Neural progenitor cell (in vitro differentiated cells): ENCODE results near the gene TVP23C. TPM values are rescaled to one million over a fixed set of nuclear protein-coding genes. Genes with fewer than 3 reads are reported as not detected.
"Not testable (repeated sequence)": the region's sequence is repeated elsewhere in the genome, so short reads cannot be mapped to it uniquely, and the experiment has no call there.

Experiments used
- DNase-seq: peaks from one replicate; pipeline ENCODE4 v3.0.0-alpha.2; 2016; ENCODE audit warnings: low spot score
- H2AFZ ChIP-seq: fragments of 200-600 bp; sonication (generic); replicated peaks from 2 replicates; pipeline ENCODE4 v1.6.1; 2016; ENCODE audit warnings: antibody characterized with exemption
- H3F3A ChIP-seq: fragments of 200-600 bp; sonication (generic); 2 replicates; pipeline ENCODE4 v1.6.1; 2016; ENCODE audit warnings: antibody characterized with exemption, low read depth
- H3K27ac ChIP-seq: fragments of 200-600 bp; sonication (generic); 2 replicates; pipeline ENCODE4 v1.5.1; 2016; ENCODE audit warnings: mild to moderate bottlenecking
- H3K27me3 ChIP-seq: fragments of 200-600 bp; sonication (generic); 2 replicates; pipeline ENCODE4 v1.6.1; 2016; ENCODE audit warnings: mild to moderate bottlenecking, moderate library complexity
- H3K36me3 ChIP-seq: fragments of 200-600 bp; sonication (generic); 2 replicates; pipeline ENCODE4 v1.5.1; 2016
- H3K4me1 ChIP-seq: fragments of 200-600 bp; sonication (generic); 2 replicates; pipeline ENCODE4 v1.6.1; 2016; ENCODE audit warnings: mixed run types
- H3K4me2 ChIP-seq: fragments of 200-600 bp; sonication (generic); 2 replicates; pipeline ENCODE4 v1.6.1; 2016
- H3K4me3 ChIP-seq: fragments of 200-600 bp; sonication (generic); 2 replicates; pipeline ENCODE4 v1.5.1; 2016
- H3K79me2 ChIP-seq: fragments of 200-600 bp; sonication (generic); 2 replicates; pipeline ENCODE4 v1.6.1; 2016; ENCODE audit warnings: low read depth
- H3K9ac ChIP-seq: fragments of 200-600 bp; sonication (generic); 2 replicates; pipeline ENCODE4 v1.6.1; 2016
- H3K9me3 ChIP-seq: fragments of 200-600 bp; sonication (generic); 2 replicates; pipeline ENCODE4 v1.5.1; 2016; ENCODE audit warnings: low read depth
- H4K20me1 ChIP-seq: fragments of 200-600 bp; sonication (generic); 2 replicates; pipeline ENCODE4 v1.6.1; 2016; ENCODE audit warnings: low read depth
- H3K27ac Mint-ChIP-seq: 3 replicates; pipeline ENCODE4 v1.8.0; 2021; ENCODE audit warnings: mixed read lengths
- H3K27me3 Mint-ChIP-seq: 2 replicates; pipeline ENCODE4 v1.8.0; 2022; ENCODE audit warnings: low read depth, mild to moderate bottlenecking, inconsistent platforms, moderate library complexity, mixed read lengths; ENCODE audit not compliant: insufficient read depth
- H3K36me3 Mint-ChIP-seq: 3 replicates; pipeline ENCODE4 v1.8.0; 2021; ENCODE audit warnings: mixed read lengths
- H3K4me1 Mint-ChIP-seq: 3 replicates; pipeline ENCODE4 v1.8.0; 2021; ENCODE audit warnings: mixed read lengths
- H3K4me3 Mint-ChIP-seq: 3 replicates; pipeline ENCODE4 v1.8.0; 2021; ENCODE audit warnings: mild to moderate bottlenecking, moderate library complexity, mixed read lengths
- H3K9me3 Mint-ChIP-seq: 3 replicates; pipeline ENCODE4 v1.8.0; 2020; ENCODE audit warnings: mixed read lengths
- total RNA-seq: library from RNA; depleted of rRNA; stranded (reverse); fragments of >200 nt; gene quantifications from 2 replicates; pipeline ENCODE4 v1.2.3, GENCODE V29; 2015; ENCODE audit warnings: low replicate concordance

TVP23C gene
- total RNA-seq, result 25.4 and 36.0 TPM in 2 replicates

DNA sequence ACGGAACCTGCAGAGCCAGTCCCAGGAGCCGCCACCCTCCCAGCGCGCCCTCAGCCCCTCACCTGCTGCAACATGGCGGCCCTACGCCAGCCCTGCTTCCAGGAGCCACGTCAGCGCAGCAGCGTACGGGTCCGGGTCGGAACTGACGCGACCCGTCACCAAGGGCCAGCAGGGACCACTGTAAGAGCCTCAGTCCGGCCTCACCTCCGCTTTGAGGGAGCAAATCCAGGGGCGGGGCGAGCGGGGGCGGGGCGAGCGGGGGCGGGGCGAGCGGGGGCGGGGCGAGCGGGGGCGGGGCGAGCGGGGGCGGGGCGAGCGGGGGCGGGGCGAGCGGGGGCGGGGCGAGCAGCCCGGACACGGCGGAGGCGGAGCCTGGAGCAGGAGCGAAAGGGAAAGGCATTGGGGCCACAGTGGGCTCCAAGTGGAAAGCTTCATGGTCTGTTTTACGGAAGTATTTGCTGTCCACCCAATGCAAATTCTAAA lies at the start of gene TVP23C:
Gene TVP23C, minus strand, starts transcription at position 109 of the 483 bp plus-strand sequence. Its CDS starts 35 bp downstream, at position 74.
- H3K27ac ChIP-seq, H3K9ac ChIP-seq, H3F3A ChIP-seq, H3K4me1 ChIP-seq, H3K9me3 ChIP-seq, H3K36me3 ChIP-seq, H3K27me3 ChIP-seq, H4K20me1 ChIP-seq, H3K9me3 Mint-ChIP-seq, H3K4me1 Mint-ChIP-seq, H3K27me3 Mint-ChIP-seq: not testable (repeated sequence)
- Mint-ChIP-seq H3K36me3 (peaks cover 15% of the 10 kb centered on the region), H3K27ac (peak within 1 kb of the TSS; percentile 79), H3K4me3 (peak within 1 kb of the TSS; percentile 98)
- peaks cover 34% of the 10 kb centered on the region for H3K79me2 ChIP-seq
- H2AFZ ChIP-seq, result peak within 1 kb of the TSS; percentile 76
- peak; percentile 90 for DNase-seq
- H3K4me3 ChIP-seq, result peak within 1 kb of the TSS; percentile 86
- peak within 1 kb of the TSS; percentile 81 for H3K4me2 ChIP-seq

DNA sequence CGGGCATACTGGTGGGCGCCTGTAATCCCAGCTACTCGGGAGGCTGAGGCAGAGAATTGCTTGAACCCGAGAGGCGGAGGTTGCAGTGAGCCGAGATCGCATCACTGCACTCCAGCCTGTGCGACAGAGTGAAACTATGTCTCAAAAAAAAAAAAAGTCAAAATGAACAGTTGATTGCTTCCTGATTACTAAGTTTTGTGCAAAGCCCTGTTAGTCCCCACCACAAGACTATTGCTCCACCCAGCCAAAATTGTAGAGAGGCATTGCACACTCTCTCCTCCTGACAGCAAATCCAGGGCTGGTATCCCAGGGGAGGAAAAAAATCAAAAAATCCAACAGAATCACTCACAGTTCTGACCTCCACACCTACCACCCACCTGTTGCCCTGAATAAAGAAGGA lies 29.7 kb upstream of the TVP23C start:
- H3K27ac ChIP-seq, H3F3A ChIP-seq, H3K9ac ChIP-seq, H4K20me1 ChIP-seq, H3K27ac Mint-ChIP-seq, H3K9me3 ChIP-seq, H3K9me3 Mint-ChIP-seq, H3K4me1 ChIP-seq, H3K27me3 ChIP-seq, H3K79me2 ChIP-seq, H3K36me3 ChIP-seq, DNase-seq, H2AFZ ChIP-seq, H3K36me3 Mint-ChIP-seq, H3K4me1 Mint-ChIP-seq, H3K27me3 Mint-ChIP-seq, H3K4me2 ChIP-seq, H3K4me3 ChIP-seq, H3K4me3 Mint-ChIP-seq: not testable (repeated sequence)

DNA sequence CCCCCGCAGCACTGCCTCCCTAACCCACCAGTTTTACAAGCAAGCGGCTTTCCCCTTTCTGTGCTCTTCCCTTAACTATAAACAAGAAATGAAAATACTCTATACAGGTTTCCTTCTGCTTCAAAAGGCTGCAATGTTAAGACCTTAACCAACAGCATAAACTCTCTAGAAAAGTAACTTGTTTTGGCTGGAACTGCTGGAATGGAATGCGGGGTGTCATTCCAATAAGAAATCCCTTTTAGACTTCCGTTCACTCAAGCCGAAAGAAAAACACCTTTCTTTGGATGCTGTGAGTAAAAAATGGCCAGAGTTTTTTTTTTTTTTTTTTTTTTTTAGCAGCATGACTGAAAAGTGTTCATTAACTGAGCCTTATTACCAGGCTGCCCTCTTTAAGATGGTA lies 28.7 kb upstream of the TVP23C start:
- H3K36me3 Mint-ChIP-seq, result not testable (repeated sequence)

DNA sequence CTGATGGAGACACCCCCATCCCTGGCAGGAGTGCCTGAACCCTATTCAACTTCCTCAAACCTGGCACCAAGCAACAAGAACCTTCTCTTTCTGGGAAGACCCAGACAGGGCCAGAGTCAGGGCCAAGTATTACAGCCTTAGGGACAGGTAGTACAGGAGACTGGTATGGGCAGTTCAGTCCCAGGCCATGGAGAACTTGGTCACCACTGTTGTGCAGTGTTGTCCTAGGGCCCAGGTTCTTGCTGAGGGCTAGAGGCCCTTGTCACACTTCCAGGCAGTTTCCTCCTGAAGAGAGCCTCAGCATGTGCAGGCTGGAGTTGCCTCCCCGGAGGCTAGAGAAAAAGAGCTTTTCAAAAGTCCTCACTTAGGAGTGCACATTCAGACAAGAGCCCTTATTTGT lies 27.6 kb upstream of the TVP23C start:
- H3K36me3 ChIP-seq, H3K4me3 Mint-ChIP-seq, H3K4me3 ChIP-seq, H3K4me1 ChIP-seq, H4K20me1 ChIP-seq, H3K27ac ChIP-seq, H3K9me3 Mint-ChIP-seq, H3K27me3 ChIP-seq, H3K27me3 Mint-ChIP-seq, DNase-seq, H3K9ac ChIP-seq, H3F3A ChIP-seq, H3K4me1 Mint-ChIP-seq, H2AFZ ChIP-seq, H3K79me2 ChIP-seq, H3K4me2 ChIP-seq, H3K9me3 ChIP-seq, H3K36me3 Mint-ChIP-seq, H3K27ac Mint-ChIP-seq: not testable (repeated sequence)

More for the DNA sequence above, 28.7 kb upstream of the TVP23C start:
- not testable (repeated sequence) for H3K4me1 ChIP-seq, H4K20me1 ChIP-seq, H3K4me3 Mint-ChIP-seq, H3K9ac ChIP-seq, H3K27ac Mint-ChIP-seq, H3F3A ChIP-seq, H3K79me2 ChIP-seq, H3K4me3 ChIP-seq, H3K27me3 ChIP-seq, H2AFZ ChIP-seq, H3K27me3 Mint-ChIP-seq, H3K27ac ChIP-seq, H3K9me3 Mint-ChIP-seq, H3K9me3 ChIP-seq, H3K36me3 ChIP-seq, H3K4me1 Mint-ChIP-seq
- peak overlapping the region; percentile 54 for H3K4me2 ChIP-seq
- DNase-seq, result peak; percentile 17

DNA sequence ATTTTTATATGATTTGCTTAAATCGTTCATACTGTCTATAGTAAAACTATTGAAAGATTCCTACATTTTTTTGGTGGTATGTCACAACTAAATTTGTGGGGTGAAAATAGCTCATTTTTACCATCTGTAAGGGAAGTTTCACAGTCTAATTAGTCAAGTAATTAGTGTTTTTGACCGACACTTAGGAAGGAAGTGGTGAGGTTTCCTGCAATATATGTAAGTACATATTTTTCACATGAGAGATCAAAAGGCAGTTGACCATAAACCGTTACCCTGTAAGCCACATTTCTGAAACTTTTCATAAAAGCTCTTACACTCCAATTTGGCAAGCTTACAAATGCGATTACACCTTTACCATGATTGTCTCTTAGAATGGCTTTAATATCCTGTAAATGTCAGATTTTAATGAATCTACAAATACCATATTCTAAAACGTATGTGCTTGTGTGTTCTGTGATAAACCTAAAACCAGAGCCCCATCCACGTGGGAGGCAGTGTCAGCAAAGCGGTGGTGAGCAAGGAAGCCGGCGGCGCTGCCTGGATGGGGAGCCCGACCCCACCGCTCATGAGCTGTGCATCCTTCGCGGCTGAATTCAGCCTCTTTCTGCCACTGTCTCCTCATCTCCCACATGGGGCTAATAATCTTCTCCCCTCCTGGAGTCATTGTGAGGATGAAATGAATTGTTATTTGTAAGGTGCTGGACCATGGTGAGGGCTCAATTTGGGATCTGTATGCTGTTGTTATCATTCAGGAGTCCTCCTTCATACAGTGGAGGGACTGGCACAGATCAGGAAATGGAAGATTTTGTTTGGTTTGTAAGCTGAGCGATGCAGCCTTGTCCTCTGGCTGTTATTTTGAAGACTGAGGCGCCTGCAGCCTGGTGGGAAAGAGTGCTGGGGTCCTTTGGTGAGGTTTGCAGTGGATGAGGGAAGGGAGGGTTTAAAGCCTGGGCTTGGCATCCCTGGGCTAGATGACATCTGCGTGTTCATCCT lies 26.6 kb upstream of the TVP23C start:
- not testable (repeated sequence) for H3K4me3 ChIP-seq, DNase-seq, H3F3A ChIP-seq, H3K27ac Mint-ChIP-seq, H3K9me3 Mint-ChIP-seq, H4K20me1 ChIP-seq, H3K4me3 Mint-ChIP-seq, H3K4me2 ChIP-seq, H3K27me3 Mint-ChIP-seq, H3K4me1 Mint-ChIP-seq, H3K27ac ChIP-seq, H3K36me3 Mint-ChIP-seq, H3K79me2 ChIP-seq, H3K9me3 ChIP-seq, H3K9ac ChIP-seq, H3K36me3 ChIP-seq, H3K27me3 ChIP-seq, H3K4me1 ChIP-seq, H2AFZ ChIP-seq

DNA sequence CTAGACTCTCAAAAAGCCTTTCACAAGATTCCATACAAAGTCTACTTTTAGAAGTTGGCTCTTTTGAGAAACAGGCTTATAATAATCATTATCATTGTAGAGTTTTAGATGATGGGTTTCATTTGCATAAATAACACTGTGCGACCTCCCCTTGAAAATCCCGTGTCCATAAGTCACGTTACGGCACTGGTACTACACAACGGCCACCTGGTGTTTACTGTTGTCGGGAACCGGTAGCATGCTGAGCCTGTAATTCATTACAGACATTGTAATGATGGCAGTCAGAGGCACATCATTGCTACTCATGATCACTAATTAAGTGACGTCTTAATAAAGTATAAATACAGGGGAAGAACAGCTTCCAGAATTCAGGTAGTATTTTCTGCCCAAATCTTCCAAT lies 24.7 kb upstream of the TVP23C start:
- not testable (repeated sequence) for H3K4me2 ChIP-seq, H3K36me3 ChIP-seq, H3K4me1 Mint-ChIP-seq, H3K27me3 Mint-ChIP-seq, H3K4me3 ChIP-seq, H4K20me1 ChIP-seq, H3K27ac Mint-ChIP-seq, H3K79me2 ChIP-seq, H3K27me3 ChIP-seq, H2AFZ ChIP-seq, H3F3A ChIP-seq, H3K4me3 Mint-ChIP-seq, H3K36me3 Mint-ChIP-seq, DNase-seq, H3K27ac ChIP-seq, H3K9ac ChIP-seq, H3K9me3 Mint-ChIP-seq, H3K4me1 ChIP-seq, H3K9me3 ChIP-seq

DNA sequence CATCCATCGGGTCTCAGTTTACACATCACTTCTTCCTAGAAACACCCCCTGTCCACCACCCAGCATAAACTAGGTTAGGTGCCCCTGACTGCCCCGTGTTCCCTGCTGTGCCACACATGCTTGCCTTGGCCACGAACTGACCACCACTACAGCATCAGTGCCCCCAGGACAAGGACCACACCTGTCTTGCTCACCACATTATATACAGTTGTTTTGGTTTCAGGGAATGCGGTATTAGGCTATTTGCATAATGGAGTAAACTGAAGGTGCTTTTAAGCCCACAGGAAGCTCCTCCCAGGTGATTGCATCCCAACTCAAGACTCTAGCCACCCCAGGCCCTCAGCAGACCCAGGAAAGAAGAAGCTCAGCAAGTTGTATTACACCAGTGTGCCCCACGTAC lies 20.0 kb upstream of the TVP23C start:
- H3K27me3 Mint-ChIP-seq, H3K4me3 Mint-ChIP-seq, H3K36me3 Mint-ChIP-seq, H3K36me3 ChIP-seq, DNase-seq, H2AFZ ChIP-seq, H3K9ac ChIP-seq, H3K79me2 ChIP-seq, H3F3A ChIP-seq, H3K4me1 ChIP-seq, H4K20me1 ChIP-seq, H3K27ac ChIP-seq, H3K27ac Mint-ChIP-seq, H3K9me3 ChIP-seq, H3K27me3 ChIP-seq, H3K4me1 Mint-ChIP-seq, H3K4me3 ChIP-seq, H3K9me3 Mint-ChIP-seq, H3K4me2 ChIP-seq: not testable (repeated sequence)

DNA sequence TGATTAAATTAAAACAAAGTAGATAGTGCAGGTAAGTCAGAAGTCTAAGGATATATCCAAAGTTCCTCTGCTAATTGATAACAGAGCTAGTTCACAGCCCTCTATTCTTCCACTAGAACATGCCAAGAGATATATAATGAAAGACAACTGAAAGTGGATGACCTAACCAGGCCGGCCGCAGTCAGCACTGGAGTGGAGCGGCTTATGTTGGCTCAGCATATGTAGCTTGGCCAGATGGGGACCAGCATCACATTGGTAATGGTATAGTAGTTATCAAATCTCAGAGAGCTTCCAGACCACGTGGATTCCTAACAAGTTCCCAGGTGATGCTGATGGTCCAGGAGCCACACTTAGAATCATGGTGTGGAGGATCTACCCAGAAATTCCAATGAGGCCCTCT lies 18.2 kb upstream of the TVP23C start:
- not testable (repeated sequence) for H3K9me3 Mint-ChIP-seq, H3F3A ChIP-seq, H3K36me3 ChIP-seq, H2AFZ ChIP-seq, H3K4me1 Mint-ChIP-seq, H3K4me1 ChIP-seq, H3K36me3 Mint-ChIP-seq, H3K4me3 Mint-ChIP-seq, H3K79me2 ChIP-seq, H3K4me2 ChIP-seq, DNase-seq, H4K20me1 ChIP-seq, H3K9me3 ChIP-seq, H3K4me3 ChIP-seq, H3K27me3 Mint-ChIP-seq, H3K27ac ChIP-seq, H3K9ac ChIP-seq, H3K27me3 ChIP-seq, H3K27ac Mint-ChIP-seq
